Measurements from ENCODE around the gene ZNF208. TPM values are rescaled to one million over a fixed set of nuclear protein-coding genes. Genes with fewer than 3 reads are reported as not detected.

ZNF208 gene
- total RNA-seq, 1 experiment from 2014 or later = not detected

GRCh38 chr19:21901861-21902260 is 108.9 kb downstream of the ZNF208 start:
- no peak for DNase-seq (ENCODE audit: low spot score)
- CTCF ChIA-PET = no interaction called here
- H3K27ac Mint-ChIP-seq = no peak overlapping the region
- POLR2A ChIA-PET = no interaction called here
- TF ChIP-seq MXD4 (CRISPR knock-in tag; IDR thresholded peaks at IDR 0.05; ENCODE audit: borderline replicate concordance) (no peak), HMGXB4 (CRISPR knock-in tag; IDR thresholded peaks at IDR 0.05) (no peak), FOXP1 (CRISPR knock-in tag; IDR thresholded peaks at IDR 0.05; ENCODE audit: borderline replicate concordance) (no peak), ZNF671 (CRISPR knock-in tag; IDR thresholded peaks at IDR 0.05) (no peak), ZNF512 (CRISPR knock-in tag; IDR thresholded peaks at IDR 0.05; ENCODE audit: borderline replicate concordance) (no peak), PRDM15 (CRISPR knock-in tag; IDR thresholded peaks at IDR 0.05) (no peak), ATF3 (CRISPR knock-in tag; conservative IDR thresholded peaks at IDR 0.05) (no peak), RORB (CRISPR knock-in tag; IDR thresholded peaks at IDR 0.05) (no peak), ZNF232 (CRISPR knock-in tag; IDR thresholded peaks at IDR 0.05) (no peak), SMAD4 (CRISPR knock-in tag; IDR thresholded peaks at IDR 0.05) (no peak), MAX (CRISPR knock-in tag; IDR thresholded peaks at IDR 0.05) (no peak)
- ATAC-seq = no peak
- peaks cover 88% of the 10 kb centered on the region for H3K9me3 Mint-ChIP-seq
- peaks cover 82% of the 10 kb centered on the region for H3K36me3 Mint-ChIP-seq
- no peaks in the 10 kb centered on the region for H3K4me1 Mint-ChIP-seq
- peaks cover 21% of the 10 kb centered on the region for H3K27me3 Mint-ChIP-seq (ENCODE audit: low read depth)
- H3K4me3 Mint-ChIP-seq = no peak overlapping the region

- no peak for TF ChIP-seq ZNF317 (CRISPR knock-in tag; IDR thresholded peaks at IDR 0.05; ENCODE audit: borderline replicate concordance, low read depth)
- no peak for TF ChIP-seq SP1 (CRISPR knock-in tag; conservative IDR thresholded peaks at IDR 0.05)
- no peak for TF ChIP-seq NFE2L1 (CRISPR knock-in tag; IDR thresholded peaks at IDR 0.05)
- no peak for TF ChIP-seq CREM (CRISPR knock-in tag; IDR thresholded peaks at IDR 0.05)
- TF ChIP-seq SMAD3 (CRISPR knock-in tag; IDR thresholded peaks at IDR 0.05; ENCODE audit: borderline replicate concordance) = no peak
- no peak for TF ChIP-seq ZNF396 (CRISPR knock-in tag; IDR thresholded peaks at IDR 0.05; ENCODE audit: borderline replicate concordance)
- TF ChIP-seq TEAD4 (CRISPR knock-in tag; IDR thresholded peaks at IDR 0.05) = no peak
- TF ChIP-seq ZNF232 (CRISPR knock-in tag; IDR thresholded peaks at IDR 0.05) = no peak
- TF ChIP-seq HMGA2 (CRISPR knock-in tag; IDR thresholded peaks at IDR 0.05) = no peak
- no peak for TF ChIP-seq CREB1 (CRISPR knock-in tag; IDR thresholded peaks at IDR 0.05)
- no peak for TF ChIP-seq ATF6 (CRISPR knock-in tag; IDR thresholded peaks at IDR 0.05)
- H3K27ac Mint-ChIP-seq = no peak overlapping the region
- H3K9me3 Mint-ChIP-seq = peaks cover 88% of the 10 kb centered on the region
- CTCF ChIA-PET = no interaction called here
- no peak for DNase-seq (ENCODE audit: low spot score)
- no peaks in the 10 kb centered on the region for H3K4me1 Mint-ChIP-seq
- H3K27me3 Mint-ChIP-seq (ENCODE audit: low read depth) = peaks cover 22% of the 10 kb centered on the region
- POLR2A ChIA-PET = no interaction called here
- no peak overlapping the region for H3K4me3 Mint-ChIP-seq
- peaks cover 81% of the 10 kb centered on the region for H3K36me3 Mint-ChIP-seq
- ATAC-seq = no peak
Observed at GRCh38 chr19:21900401-21900800, 110.3 kb downstream of the ZNF208 start.

All from WTC11 (cell line).